Esophagus squamous epithelium (tissue), 5 donors: Measurements from ENCODE around the gene SOHLH2. TPM values are rescaled to one million over a fixed set of nuclear protein-coding genes. Genes with fewer than 3 reads are reported as not detected.

Experiments used
- DNase-seq: peaks from one replicate; lab custom pipeline; 2025; lab: John Stamatoyannopoulos, UW
- H3K27ac ChIP-seq, 4 donors: fragments of 200-600 bp; sonication (generic); one replicate each; pipeline ENCODE4 v1.5.1; 2016 to 2019; ENCODE audit warnings: mild to moderate bottlenecking in 1 of 4
- H3K27me3 ChIP-seq, 4 donors: fragments of 200-600 bp; sonication (generic); 1 replicate in 3 of 4; 2 replicates in 1 of 4; pipeline versions ENCODE4 v1.5.1 to v1.6.0; 2017 to 2021; ENCODE audit warnings: antibody characterized with exemption in 1 of 4
- H3K36me3 ChIP-seq, 3 donors: fragments of 200-600 bp; sonication (generic); one replicate each; pipeline ENCODE4 v1.5.1; 2016 to 2019
- H3K4me1 ChIP-seq, 3 donors: fragments of 200-600 bp; sonication (generic); one replicate each; pipeline ENCODE4 v1.5.1; 2017 to 2019
- H3K4me3 ChIP-seq, 4 donors: fragments of 200-600 bp; sonication (generic); 1 replicate in 3 of 4; 2 replicates in 1 of 4; pipeline ENCODE4 v1.5.1; 2016 to 2019; ENCODE audit warnings: mild to moderate bottlenecking in 2 of 4, moderate library complexity in 1 of 4
- H3K9me3 ChIP-seq, 3 donors: fragments of 200-600 bp; sonication (generic); one replicate each; pipeline ENCODE4 v1.5.1; 2016 to 2019
- CTCF ChIP-seq, 6 experiments: fragments of 450-650 bp in 4 of 6; fragments of 200-600 bp in 2 of 6; sonication (generic) in 2 of 6; IDR thresholded peaks; one replicate each; pipeline ENCODE4 v1.5.1; 2016 to 2019; ENCODE audit warnings: antibody characterized with exemption in 6 of 6, mild to moderate bottlenecking in 4 of 6, moderate library complexity in 4 of 6
- POLR2A ChIP-seq, 4 donors: fragments of 450-650 bp; IDR thresholded peaks; one replicate each; pipeline ENCODE4 v1.6.1; 2017; ENCODE audit warnings: antibody characterized with exemption in 4 of 4, mild to moderate bottlenecking in 4 of 4, moderate library complexity in 3 of 4
- WGBS, 2 donors: methylation state at CpG; one replicate each; pipeline ENCODE4 v1.1.5; 2018; 5-methylcytosine and 5-hydroxymethylcytosine counted together
- intact Hi-C: fragments of 100-400 bp; cut with DNase I; formaldehyde crosslinking; loops from one replicate; pipeline ENCODE4 v1.15.0; 2022
- total RNA-seq, 4 donors: library from RNA; depleted of rRNA; stranded (reverse); fragments of >200 nt; gene quantifications; one replicate each; pipeline ENCODE4 v1.1.0, GENCODE V29; 2016
- donor health status: DM: yes; HTN: yes; CAD: no.

SOHLH2 gene
- total RNA-seq, 4 donors from 2014 or later: not detected

- TF ChIP-seq CTCF (IDR thresholded peaks at IDR 0.05) (no peak), POLR2A (IDR thresholded peaks at IDR 0.05) (no peak)
- H3K4me3 ChIP-seq: no peak overlapping the region
- intact Hi-C loops: no loop called here
- H3K9me3 ChIP-seq: no peaks in the 10 kb centered on the region
- no peak for DNase-seq
- H3K27me3 ChIP-seq: peaks cover 0 to 47% (median 0%) of the 10 kb centered on the region in 4 donors
- WGBS, 2 donors: 47 to 53% methylated on average over 4 of the region's 4 CpGs
- H3K27ac ChIP-seq: no peak overlapping the region
- H3K4me1 ChIP-seq: peaks cover 0 to 15% (median 3%) of the 10 kb centered on the region in 3 donors
- H3K36me3 ChIP-seq: no peaks in the 10 kb centered on the region
Measured at GRCh38 chr13:36158611-36159010, 55.7 kb downstream of the SOHLH2 start.

- Histone ChIP-seq H3K4me3 (no peak overlapping the region), H3K4me1 (peaks cover 0 to 8% (median 0%) of the 10 kb centered on the region in 3 donors), H3K9me3 (no peaks in the 10 kb centered on the region), H3K27ac (no peak overlapping the region), H3K27me3 (peaks cover 0 to 41% (median 0%) of the 10 kb centered on the region in 4 donors), H3K36me3 (no peaks in the 10 kb centered on the region)
- intact Hi-C loops: no loop called here
- no peak for DNase-seq
- no peak for TF ChIP-seq CTCF (IDR thresholded peaks at IDR 0.05)
- TF ChIP-seq POLR2A (IDR thresholded peaks at IDR 0.05): no peak
- WGBS, 2 donors: 21 to 47% methylated on average over 1 of the region's 1 CpG
Measured at GRCh38 chr13:36157480-36157879, 56.9 kb downstream of the SOHLH2 start.

GRCh38 chr13:36154567-36155291 lies 59.6 kb downstream of the SOHLH2 start:
- TF ChIP-seq POLR2A (IDR thresholded peaks at IDR 0.05) (no peak), CTCF (IDR thresholded peaks at IDR 0.05) (no peak)
- Histone ChIP-seq H3K9me3 (no peaks in the 10 kb centered on the region), H3K36me3 (no peaks in the 10 kb centered on the region), H3K4me3 (peak overlapping the region in 3 of 4 donors; percentile 1 to 54 (median 20)), H3K27ac (no peak overlapping the region), H3K27me3 (peaks cover 0 to 37% (median 0%) of the 10 kb centered on the region in 4 donors), H3K4me1 (peaks cover 0 to 8% (median 0%) of the 10 kb centered on the region in 3 donors)
- DNase-seq: no peak
- WGBS, 2 donors: 14 to 30% methylated on average over 12 to 13 of the region's 35 CpGs
- intact Hi-C loops: no loop called here

GRCh38 chr13:36151591-36151990 lies 62.8 kb downstream of the SOHLH2 start:
- no peak overlapping the region for H3K27ac ChIP-seq
- H3K4me3 ChIP-seq: no peak overlapping the region
- peaks cover 0 to 25% (median 0%) of the 10 kb centered on the region in 4 donors for H3K27me3 ChIP-seq
- intact Hi-C loops: no loop called here
- no peaks in the 10 kb centered on the region for H3K36me3 ChIP-seq
- peaks cover 0 to 8% (median 0%) of the 10 kb centered on the region in 3 donors for H3K4me1 ChIP-seq
- no peak for DNase-seq
- 58 to 75% methylated on average over 1 of the region's 1 CpG for WGBS, 2 donors
- H3K9me3 ChIP-seq: no peaks in the 10 kb centered on the region
- TF ChIP-seq POLR2A (IDR thresholded peaks at IDR 0.05) (no peak), CTCF (IDR thresholded peaks at IDR 0.05) (no peak)

GRCh38 chr13:36148446-36148845 lies 65.9 kb downstream of the SOHLH2 start:
- intact Hi-C loops: no loop called here
- H3K9me3 ChIP-seq: no peaks in the 10 kb centered on the region
- H3K36me3 ChIP-seq: no peaks in the 10 kb centered on the region
- no peak for DNase-seq
- H3K4me1 ChIP-seq: no peaks in the 10 kb centered on the region
- no peak overlapping the region for H3K4me3 ChIP-seq
- WGBS, 2 donors: 83 to 88% methylated on average over 1 of the region's 1 CpG
- no peak for TF ChIP-seq CTCF (IDR thresholded peaks at IDR 0.05)
- no peak for TF ChIP-seq POLR2A (IDR thresholded peaks at IDR 0.05)
- H3K27ac ChIP-seq: no peak overlapping the region
- H3K27me3 ChIP-seq: no peaks in the 10 kb centered on the region
